ENCODE results near the gene SLC35B1.

The SLC35B1 gene

GRCh38 chr17:49656247-49656646 is 51.5 kb downstream of the SLC35B1 start:
- TF ChIP-seq, protein P1, sequence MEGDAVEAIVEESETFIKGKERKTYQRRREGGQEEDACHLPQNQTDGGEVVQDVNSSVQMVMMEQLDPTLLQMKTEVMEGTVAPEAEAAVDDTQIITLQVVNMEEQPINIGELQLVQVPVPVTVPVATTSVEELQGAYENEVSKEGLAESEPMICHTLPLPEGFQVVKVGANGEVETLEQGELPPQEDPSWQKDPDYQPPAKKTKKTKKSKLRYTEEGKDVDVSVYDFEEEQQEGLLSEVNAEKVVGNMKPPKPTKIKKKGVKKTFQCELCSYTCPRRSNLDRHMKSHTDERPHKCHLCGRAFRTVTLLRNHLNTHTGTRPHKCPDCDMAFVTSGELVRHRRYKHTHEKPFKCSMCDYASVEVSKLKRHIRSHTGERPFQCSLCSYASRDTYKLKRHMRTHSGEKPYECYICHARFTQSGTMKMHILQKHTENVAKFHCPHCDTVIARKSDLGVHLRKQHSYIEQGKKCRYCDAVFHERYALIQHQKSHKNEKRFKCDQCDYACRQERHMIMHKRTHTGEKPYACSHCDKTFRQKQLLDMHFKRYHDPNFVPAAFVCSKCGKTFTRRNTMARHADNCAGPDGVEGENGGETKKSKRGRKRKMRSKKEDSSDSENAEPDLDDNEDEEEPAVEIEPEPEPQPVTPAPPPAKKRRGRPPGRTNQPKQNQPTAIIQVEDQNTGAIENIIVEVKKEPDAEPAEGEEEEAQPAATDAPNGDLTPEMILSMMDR (IDR thresholded peaks at IDR 0.05; ENCODE audit: insufficient read depth, low read length, poor library complexity, severe bottlenecking), result no peak
- H3K36me3 ChIP-seq (ENCODE audit: control insufficient read depth, insufficient read depth, low read length), result no peaks in the 10 kb centered on the region
- H3K4me3 ChIP-seq (replicated peaks; ENCODE audit: low read depth, low read length), result no peak overlapping the region
- no peaks in the 10 kb centered on the region for H3K27me3 ChIP-seq (replicated peaks; ENCODE audit: control insufficient read depth, insufficient read depth, low read length)
- DNase-seq (ENCODE audit: extremely low read depth, insufficient read length), result no peak

All from GM06990 (cell line).